HG03432 (cell line): ENCODE data around the gene COBL.

Experiments used
- ATAC-seq: cut with Tn5 transposase; IDR thresholded peaks from one replicate; pipeline ENCODE4 v1.9.1; 2021; ENCODE audit warnings: mild to moderate bottlenecking, moderate library complexity; ENCODE audit not compliant: unreplicated experiment

Gene COBL

DNA sequence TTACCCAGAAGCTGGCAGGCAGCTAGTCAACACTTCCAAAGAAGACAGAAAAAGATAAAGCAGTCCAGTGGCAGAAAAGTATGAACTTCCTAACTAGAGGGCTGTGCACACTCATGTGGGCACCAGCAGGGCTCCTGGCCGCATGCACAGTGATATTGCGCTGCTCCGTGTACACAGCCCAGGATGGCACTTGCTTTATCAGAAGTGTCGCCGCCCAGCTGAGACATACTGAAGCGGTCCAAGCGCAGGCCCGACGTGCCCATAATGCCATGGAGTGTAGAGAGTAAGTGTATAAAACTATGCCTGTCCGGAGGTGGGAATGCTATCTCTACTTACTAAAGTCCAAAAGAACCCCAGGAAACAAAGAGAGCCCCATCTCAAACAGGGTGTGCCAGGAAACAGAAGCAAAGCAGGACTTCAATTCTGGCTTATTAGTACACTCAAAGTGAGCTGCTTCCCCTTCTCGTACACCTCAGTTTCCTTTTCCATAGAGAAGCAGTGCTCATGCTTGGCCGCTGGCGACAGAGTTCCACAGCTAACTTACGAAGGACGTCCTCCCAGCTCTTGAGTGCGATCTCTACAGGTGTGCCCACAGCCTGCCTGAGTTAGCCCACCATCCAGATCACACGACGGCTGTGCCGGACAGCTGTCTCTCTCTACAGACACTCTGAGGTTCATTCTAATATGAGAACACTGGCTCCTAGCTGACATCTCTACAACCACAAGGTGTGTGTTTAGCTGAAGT is 234.3 kb downstream of the COBL start:
- ATAC-seq, result no peak

DNA sequence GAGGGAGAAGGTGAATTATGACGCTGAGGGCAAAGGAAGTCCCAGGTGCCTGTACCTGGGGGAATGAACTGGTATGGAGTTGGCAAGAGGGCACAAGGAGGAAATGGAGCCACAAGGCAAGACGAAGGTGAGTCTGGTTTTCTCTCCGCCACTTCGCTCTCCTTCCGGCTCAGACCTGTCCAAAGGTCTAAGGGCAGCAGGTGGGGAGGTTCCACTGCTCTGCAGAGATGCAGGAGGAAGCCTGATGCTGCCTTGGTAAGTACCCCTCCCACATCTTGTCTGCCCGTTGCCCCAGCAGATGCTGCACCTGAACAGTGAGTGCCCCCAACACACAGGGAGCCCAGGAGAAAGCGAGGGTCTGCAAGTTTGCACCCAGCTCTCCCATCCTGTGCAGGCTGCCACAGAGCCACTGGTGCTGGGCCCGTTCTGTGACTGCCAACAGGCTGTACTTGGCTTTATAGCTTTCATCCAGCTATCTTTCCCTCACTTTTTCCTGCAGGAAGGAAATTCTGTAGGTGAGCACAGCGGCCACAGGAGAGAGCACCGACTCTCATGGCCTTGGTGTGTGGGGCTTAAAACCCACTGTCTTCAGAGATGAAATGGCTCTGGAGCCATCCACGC is 235.2 kb downstream of the COBL start:
- no peak for ATAC-seq

- no peak for ATAC-seq
Observed at GRCh38 chr7:51080622-51081269, 235.9 kb downstream of the COBL start.

DNA sequence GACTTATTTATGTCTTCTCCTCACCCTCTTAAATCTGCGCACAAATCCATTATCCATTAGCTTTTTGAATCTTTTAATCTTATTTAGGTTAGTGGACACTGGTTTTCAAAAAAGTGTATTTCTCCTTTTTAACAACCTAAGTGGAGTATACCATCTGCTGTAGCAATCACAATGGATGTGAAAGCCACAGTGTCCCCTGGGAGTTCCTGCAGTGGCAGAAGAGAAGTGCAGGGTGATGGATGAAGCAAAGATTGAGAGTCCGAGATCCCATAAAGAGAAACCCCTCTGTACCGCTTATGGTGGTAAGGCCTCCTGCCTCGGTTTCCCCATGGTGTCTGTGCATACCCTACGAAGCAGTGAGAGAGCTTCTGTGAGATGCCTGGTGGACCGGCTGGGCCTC is 236.4 kb downstream of the COBL start:
- no peak for ATAC-seq

GRCh38 chr7:51079494-51079893 is 237.1 kb downstream of the COBL start:
- ATAC-seq, result no peak

- ATAC-seq, result no peak
Observed at GRCh38 chr7:51078653-51079052, 238.0 kb downstream of the COBL start.

DNA sequence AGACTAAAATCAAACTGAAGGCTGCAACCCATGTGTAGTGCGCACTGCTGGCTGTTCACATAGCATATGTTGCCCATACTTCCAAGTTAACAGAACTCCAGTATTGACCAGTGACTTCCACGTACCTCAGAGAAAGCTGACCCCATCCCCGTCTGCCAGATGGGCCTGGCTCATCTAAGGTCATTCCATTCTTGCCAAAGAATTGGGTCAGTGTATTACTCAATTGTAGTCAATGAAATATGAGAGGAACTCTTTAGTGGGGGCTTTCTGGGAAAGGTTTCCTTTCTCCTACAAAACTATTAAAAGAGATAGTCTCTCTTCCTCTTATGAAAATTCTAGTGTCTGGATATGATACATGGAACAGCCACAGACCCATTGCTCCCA is 238.6 kb downstream of the COBL start:
- no peak for ATAC-seq

GRCh38 chr7:51077316-51077986 is 239.2 kb downstream of the COBL start:
- ATAC-seq, result no peak

GRCh38 chr7:51075681-51076580 is 240.7 kb downstream of the COBL start:
- no peak for ATAC-seq

GRCh38 chr7:51073171-51073570 is 243.4 kb downstream of the COBL start:
- no peak for ATAC-seq

DNA sequence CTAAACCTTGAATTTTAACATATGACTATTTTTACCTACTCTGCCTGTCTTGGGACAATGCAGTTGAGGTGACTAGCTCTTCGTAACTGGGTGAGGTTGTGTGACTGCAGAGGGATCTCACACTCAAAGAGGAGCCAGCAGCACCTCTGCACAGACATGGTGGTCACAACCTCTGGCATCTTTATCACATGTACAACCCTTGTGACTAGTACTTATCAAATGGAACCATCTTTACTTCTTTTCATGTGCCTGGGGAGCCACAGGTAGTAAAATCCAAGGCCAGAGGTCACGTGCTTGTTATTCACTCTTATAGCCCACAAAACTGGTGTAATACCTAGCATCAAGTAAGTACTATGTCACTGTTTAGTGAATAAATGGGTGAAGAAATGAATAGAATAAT is 244.3 kb downstream of the COBL start:
- ATAC-seq, result no peak

- no peak for ATAC-seq
Observed at GRCh38 chr7:51071427-51071826, 245.2 kb downstream of the COBL start.

GRCh38 chr7:51070151-51070550 is 246.5 kb downstream of the COBL start:
- no peak for ATAC-seq

DNA sequence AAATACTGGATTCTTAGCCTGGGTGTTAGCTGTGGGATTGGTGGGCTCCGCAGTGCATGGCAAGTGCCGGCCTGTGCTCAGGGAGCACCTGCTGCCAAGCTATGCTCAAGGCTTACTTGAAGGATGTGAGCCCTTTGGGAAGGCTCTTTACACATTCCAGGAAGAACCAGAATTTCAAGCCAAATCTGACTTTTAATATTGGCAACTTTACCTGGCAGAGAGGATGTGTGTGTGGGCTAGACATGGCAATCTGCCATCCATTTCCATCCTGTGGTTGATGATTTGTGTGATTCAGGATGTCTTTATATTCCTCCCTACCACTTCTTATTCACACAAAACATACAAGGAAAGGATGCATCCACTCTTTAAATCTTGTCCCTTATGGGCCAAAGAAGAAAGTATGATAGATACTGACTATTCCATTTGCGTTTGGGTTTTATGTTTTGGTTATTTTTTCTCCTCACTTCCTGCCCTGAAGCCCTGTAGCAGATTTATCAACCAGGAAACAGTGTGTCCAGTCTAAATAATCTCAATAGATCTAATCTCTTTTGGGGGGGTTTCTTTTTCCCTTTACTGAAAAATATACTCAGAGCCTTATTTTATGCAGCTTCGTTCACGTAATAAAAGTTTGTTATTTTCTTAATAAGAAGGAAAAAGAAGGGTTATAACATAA is 247.1 kb downstream of the COBL start:
- no peak for ATAC-seq

DNA sequence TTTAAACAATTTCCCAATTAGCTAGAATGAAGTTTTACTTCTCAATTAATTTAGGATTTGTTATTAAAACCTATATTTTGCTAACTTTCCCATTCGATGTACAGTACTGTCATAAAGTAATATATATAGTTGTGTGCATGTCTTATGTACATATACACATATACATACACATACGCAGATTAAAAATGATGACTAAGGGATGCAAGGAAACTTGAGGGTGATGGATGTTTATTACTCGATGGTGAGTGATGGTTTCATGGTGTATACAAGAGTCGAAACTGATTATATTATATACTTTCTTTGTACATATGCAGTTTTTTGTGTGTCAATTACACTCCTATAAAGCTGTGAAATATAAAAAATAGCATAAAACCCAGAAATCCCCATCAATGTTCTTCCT is 248.2 kb downstream of the COBL start:
- no peak for ATAC-seq

DNA sequence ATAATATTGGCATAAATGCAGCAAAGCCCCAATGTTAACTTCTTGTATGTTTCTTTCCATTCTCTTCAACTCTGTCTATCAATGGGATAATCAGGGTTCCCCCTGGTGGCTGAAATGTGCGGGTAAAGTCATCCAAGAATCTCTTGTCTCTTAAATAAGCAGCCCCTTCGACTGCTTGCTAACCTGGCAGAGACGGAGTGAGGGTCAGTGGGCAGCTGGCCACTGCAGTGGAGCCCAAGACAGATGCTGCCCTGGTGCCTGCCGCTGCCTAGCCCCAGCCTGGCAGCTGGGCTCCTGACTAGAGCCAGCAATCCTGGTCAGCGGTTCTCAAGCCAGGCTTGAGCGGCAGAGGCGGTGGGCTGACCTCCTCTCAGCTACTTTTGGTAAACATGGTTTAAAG is 248.9 kb downstream of the COBL start:
- ATAC-seq, result peak; percentile 64

GRCh38 chr7:51067258-51067657 is 249.4 kb downstream of the COBL start:
- ATAC-seq, result no peak

GRCh38 chr7:51066405-51066882 is 250.2 kb downstream of the COBL start:
- ATAC-seq, result no peak

GRCh38 chr7:51065766-51066165 is 250.8 kb downstream of the COBL start:
- ATAC-seq, result no peak

GRCh38 chr7:51064688-51065087 is 251.9 kb downstream of the COBL start:
- no peak for ATAC-seq
